ENCODE results near the gene TPPP.

The TPPP gene

DNA sequence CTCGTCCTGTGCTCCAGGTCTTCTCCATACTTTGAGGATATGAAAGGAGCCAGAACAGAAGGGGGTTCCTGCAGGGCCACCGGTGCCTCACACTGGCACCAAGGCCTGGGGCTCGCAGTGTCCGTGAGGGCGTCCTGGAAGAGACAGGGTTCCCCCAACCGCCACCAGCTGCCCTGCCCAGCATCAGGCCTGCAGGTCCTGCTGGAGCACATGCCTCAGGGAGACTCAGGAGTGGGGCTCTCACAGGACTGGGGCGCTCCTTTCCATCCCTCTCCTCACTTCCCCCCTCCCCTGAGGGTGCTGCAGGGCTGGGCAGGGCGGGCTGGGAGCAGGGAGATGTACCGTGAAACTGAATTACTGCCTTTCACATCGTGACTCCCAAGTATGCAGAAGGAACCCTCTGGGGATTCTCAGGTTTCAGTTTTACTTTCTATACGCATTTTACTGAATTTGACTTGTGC lies 49.3 kb downstream of the TPPP start:
- peak in 1 of 3 experiments; percentile 92 for DNase-seq

GRCh38 chr5:643351-643801 lies 49.8 kb downstream of the TPPP start:
- peak in 1 of 3 experiments; percentile 93 for DNase-seq

DNA sequence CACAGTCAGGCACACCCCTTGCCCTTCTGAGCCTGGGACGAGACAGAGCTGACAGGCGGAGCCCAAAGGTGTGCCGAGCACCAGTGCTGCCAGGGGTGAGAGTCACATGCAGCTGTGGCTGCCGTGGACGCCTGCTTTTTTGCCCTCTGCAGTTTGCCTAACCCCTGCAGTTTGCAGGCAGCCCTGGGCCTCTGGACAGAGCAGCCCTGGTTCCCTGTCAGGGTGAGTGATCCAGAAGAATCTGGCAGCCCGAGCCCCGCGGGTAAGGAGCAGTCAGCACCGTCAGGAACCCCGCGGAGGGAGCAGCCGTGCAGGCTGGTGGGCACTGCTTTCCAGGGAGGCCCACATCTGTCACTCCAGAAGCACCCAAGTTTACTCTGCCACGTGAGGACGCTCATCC lies 50.7 kb downstream of the TPPP start:
- DNase-seq, result no peak

GRCh38 chr5:641331-641765 lies 51.8 kb downstream of the TPPP start:
- no peak for DNase-seq

DNA sequence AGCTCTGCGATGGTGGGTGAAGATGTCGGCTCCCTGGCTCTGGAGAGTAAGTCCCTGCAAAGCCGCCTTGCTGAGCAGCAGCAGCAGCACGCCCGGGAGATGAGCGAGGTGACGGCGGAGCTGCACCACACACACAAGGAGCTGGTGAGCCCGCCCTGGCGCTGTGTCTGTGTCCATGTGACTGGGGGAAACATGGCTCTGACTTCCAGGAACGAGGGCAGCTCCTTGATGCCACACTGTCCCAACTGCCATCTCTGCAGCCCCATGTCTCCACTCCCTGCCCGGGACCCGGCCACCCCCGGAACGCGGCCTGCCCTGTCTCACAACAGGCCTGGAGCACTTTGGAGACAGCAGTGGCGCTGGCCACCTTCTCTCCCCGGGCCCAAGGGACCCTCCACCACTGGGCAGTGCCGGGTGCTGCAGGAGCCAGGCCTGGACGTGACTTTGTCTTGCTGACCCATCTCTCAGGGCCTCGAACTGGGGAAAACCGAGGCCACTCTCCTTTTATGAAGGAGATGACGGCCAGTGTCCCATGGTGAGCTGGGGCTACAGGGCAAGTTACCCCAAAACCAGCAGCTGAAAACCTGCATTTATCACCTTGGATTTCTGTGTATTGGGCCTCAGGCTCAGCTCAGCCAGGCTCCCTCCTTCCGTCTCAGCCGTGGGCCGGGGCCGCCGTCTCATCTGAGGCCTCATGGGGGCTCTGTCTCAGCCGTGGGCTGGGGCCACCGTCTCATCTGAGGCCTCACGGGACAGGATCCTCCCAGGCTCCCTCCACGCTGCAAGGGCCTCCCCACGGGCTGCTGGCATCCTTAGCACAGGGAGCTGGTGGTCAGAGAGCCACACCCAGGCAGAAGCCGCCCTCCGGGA lies 52.5 kb downstream of the TPPP start:
- no peak for DNase-seq

GRCh38 chr5:639584-640213 lies 53.5 kb downstream of the TPPP start:
- DNase-seq, result no peak

DNA sequence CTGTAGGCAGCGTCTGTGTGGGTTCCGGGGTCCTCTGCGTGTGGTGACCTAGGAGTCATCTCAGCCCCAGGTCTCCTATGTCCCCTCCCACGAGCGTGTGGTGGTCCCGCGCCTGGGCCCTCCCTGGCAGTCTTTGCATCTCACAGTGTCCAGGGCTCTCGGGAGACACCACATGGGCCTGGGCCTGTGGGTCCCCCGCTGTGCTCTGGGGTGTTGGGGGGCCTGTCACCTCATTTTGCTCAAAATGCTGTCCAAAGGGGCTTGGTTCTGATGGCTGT lies 54.0 kb downstream of the TPPP start:
- DNase-seq, result no peak

DNA sequence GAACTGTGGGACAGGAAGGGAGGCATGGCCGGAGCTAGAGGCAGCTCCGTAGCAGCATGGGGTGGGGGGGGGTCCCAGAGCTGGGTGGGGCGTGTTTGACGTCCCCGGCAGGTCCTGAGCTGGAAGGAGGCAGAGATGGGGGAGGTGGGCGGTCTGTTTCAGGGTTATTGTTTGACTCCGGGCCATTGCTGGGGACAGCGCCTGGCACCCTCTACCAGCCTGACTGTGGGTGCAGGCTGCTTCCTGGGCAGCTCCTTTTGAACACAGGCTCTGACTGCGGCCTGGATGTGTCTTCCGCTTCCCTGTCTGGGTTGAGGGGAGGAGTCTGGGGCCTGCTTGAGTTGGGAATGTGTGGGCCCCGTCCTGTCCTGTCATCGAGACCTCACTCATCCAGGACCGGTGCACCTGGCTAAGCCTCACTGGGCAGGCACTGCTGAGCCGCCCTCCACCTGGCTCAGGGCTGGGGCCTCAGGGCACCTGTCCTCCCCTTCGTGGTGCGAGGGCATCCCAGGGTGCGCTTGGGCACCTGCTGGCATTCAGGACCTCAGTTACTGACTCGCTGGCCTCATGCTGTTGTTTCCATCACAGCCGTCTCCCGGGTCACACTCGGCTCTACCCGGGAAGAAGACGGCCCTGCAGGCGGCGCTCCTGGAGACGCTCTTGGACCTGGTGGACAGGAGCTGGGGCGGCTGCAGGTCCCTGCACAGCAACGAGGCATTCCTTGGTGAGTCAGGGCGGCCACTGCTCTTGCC lies 54.5 kb downstream of the TPPP start:
- DNase-seq, result no peak

GRCh38 chr5:637581-638450 lies 55.3 kb downstream of the TPPP start:
- no peak for DNase-seq

DNA sequence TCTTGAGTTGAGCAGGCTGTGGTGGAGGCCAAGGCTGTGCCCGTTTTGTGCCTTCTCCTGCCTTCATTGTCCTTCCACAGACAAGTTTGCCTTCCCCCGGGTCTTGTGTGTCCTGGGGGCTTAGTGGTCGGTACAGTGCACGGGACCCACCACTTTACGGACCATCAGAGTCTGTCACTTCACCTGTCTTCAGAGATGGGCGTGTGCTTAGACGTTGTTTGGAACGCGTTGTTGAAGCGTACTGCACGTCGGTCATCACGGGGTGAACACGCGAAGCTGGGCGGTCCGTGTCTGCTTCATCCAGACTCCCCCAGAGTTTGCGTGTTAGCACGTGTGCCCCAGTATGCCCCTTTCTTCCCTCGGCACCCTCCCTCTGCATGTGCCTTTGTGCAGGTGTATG lies 56.2 kb downstream of the TPPP start:
- no peak for DNase-seq

DNA sequence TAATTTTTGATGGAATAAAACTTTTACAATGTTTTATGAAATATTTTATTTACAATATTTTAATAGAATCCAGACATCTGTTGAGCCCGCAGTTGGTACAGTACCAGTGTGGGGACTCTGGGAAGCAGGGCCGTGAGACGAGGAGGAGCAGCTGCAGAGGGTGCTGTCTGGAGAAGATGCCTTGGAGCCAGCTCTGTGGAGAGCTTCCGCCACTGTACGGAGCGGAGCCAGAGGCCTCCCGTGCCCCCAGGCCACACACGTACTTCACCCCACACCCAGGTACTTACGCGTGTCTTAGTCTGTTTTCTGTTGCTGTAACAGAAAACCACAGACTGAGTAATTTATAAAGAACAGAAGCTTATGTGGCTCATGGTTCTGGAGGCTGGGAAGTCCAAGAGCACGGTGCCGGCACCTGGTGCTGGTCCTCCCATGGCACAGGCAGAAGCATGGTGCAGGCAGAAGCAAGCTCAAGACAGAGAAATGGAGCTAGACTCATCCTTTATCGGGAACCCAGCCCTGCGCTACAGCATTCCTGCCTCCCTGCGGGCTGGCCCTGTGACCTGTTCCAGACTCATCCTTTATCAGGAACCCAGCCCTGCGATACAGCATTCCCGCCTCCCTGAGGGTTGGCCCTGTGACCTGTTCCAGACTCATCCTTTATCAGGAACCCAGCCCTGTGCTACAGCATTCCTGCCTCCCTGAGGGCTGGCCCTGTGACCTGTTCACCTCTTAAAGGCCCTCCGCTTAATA lies 57.7 kb downstream of the TPPP start:
- DNase-seq, result no peak

DNA sequence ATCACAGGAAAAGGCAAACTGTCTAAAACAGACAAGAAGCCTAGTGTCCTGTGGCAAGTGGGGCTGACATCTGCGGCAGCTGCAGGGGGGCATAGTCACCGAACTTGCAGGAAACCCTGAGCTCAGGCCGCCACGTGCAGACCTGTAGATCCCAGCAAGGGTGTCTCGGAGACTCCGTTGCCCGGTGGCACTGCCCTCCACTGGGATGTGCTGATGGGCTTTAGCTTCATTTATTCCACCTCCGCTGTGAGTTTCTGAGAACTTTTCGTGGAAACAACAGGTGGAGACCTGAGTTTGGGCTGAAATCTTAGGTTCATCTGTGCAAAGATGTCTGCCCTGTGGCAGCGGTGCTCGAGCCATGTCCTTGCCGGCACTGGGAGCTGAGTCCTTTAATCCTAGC lies 59.0 kb downstream of the TPPP start:
- no peak for DNase-seq

GRCh38 chr5:633501-633955 lies 59.6 kb downstream of the TPPP start:
- no peak for DNase-seq

- DNase-seq, result peak in 1 of 3 experiments; percentile 15
These were observed 64.6 kb downstream of the TPPP start for GRCh38 chr5:628351-629205.

GRCh38 chr5:627840-628239 lies 65.3 kb downstream of the TPPP start:
- no peak for DNase-seq

GRCh38 chr5:626850-627249 lies 66.3 kb downstream of the TPPP start:
- DNase-seq, result peak in 1 of 3 experiments; percentile 23

GRCh38 chr5:625516-625915 lies 67.6 kb downstream of the TPPP start:
- no peak for DNase-seq

DNA sequence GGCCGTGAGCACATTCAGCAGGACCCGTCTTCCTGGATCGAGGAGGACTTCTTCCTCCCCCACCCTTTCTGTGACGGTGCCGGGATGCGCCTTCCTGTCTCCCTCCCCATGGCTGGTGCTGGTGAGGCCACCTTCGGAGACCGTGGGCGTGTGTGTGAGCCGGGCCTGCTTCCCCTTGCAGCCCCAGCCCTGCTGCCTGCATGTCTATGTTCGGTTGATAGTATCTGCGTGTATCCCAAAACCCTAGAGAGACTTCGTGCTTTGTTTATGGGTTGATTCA lies 68.3 kb downstream of the TPPP start:
- DNase-seq, result no peak

GRCh38 chr5:624118-624950 lies 68.8 kb downstream of the TPPP start:
- no peak for DNase-seq

GRCh38 chr5:623531-623930 lies 69.6 kb downstream of the TPPP start:
- no peak for DNase-seq
